Osteocyte (in vitro differentiated cells): ENCODE measurements around the gene LRIT3. TPM values are rescaled to one million over a fixed set of nuclear protein-coding genes. Genes with fewer than 3 reads are reported as not detected.

Experiments
- DNase-seq: peaks from one replicate; pipeline ENCODE4 v3.0.0; 2021; ENCODE audit warnings: mixed read lengths; ENCODE audit not compliant: unreplicated experiment; ENCODE audit errors: extremely low spot score
- H3K27ac Mint-ChIP-seq: one replicate; pipeline ENCODE4 v1.8.0; 2021; ENCODE audit warnings: mild to moderate bottlenecking, mixed read lengths; ENCODE audit not compliant: unreplicated experiment
- H3K27me3 Mint-ChIP-seq: one replicate; pipeline ENCODE4 v1.8.0; 2021; ENCODE audit warnings: mixed read lengths; ENCODE audit not compliant: unreplicated experiment
- H3K36me3 Mint-ChIP-seq: one replicate; pipeline ENCODE4 v1.8.0; 2021; ENCODE audit warnings: mixed read lengths; ENCODE audit not compliant: unreplicated experiment
- H3K4me1 Mint-ChIP-seq: one replicate; pipeline ENCODE4 v1.8.0; 2021; ENCODE audit warnings: mixed read lengths; ENCODE audit not compliant: unreplicated experiment
- H3K4me3 Mint-ChIP-seq: one replicate; pipeline ENCODE4 v1.8.0; 2021; ENCODE audit warnings: mild to moderate bottlenecking, moderate library complexity, mixed read lengths; ENCODE audit not compliant: unreplicated experiment
- H3K9me3 Mint-ChIP-seq: one replicate; pipeline ENCODE4 v1.8.0; 2021; ENCODE audit warnings: mixed read lengths; ENCODE audit not compliant: unreplicated experiment
- total RNA-seq: library from RNA; stranded (reverse); gene quantifications from 2 replicates; pipeline ENCODE4 v1.2.1, GENCODE V29; 2021
- TF ChIP-seq, protein P1 (sequence below): fragments of 200-600 bp; sonication (generic); IDR thresholded peaks from 2 replicates; pipeline ENCODE4 v1.5.0; 2021; ENCODE audit warnings: antibody characterized with exemption, mild to moderate bottlenecking, moderate library complexity

Gene LRIT3
- total RNA-seq, 1 donor from 2014 or later = 0.08 TPM

DNA sequence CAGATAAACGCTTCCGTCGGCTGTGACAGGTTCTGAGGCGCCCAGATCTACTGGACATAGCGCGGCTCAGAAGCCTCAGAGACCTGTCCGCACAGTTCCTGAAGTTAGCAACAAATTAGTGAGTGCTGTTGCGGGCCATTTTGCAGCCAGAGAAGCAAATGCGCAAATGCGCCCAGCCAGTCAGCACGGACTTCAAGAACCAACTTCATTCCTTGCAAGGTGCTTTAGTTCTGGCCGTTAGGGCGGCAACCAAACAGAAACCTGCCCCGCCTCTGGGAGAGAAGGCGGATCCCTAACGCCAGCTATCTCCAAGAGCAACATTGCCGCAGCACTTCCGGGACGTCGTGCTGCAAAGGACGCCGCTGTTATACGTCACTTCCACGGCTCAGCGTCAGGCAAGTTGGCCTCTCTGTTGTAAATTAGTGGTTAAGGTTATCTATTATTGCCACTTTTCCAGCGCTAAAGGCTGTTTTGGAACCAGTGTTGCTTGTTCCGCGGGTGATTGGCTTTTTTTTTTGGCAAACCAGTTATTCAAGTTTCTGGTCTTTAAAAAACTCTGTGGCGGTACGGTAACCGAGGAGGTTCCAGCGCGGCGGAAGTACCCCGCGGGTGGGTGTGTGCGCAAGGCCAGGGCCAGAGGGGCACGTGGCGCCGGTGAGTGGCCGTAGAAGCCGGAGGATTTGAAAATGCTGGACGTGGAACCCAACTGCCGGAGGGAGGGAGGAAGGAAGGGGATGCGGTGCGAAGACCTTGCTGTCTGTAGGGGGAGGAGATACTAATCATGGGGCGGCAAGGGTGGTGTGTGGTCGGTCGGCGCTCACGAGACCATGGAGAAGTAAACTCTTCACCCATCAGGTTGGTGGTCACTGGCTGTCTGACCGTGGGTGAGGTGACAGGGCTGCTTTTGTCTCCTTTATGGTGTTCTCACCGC is 32.5 kb upstream of the LRIT3 start, which contains the start of gene GAR1:
GAR1 (plus strand) TSS at position 612 of the 931 bp plus-strand sequence. CDS start 403 bp downstream, outside the sequence.
- DNase-seq = peak; percentile 91
- Mint-ChIP-seq H3K27me3 (peaks cover 9% of the 10 kb centered on the region), H3K9me3 (no peaks in the 10 kb centered on the region), H3K4me3 (peak within 1 kb of the TSS; percentile 100), H3K4me1 (peaks cover 27% of the 10 kb centered on the region), H3K36me3 (peaks cover 7% of the 10 kb centered on the region), H3K27ac (peak within 1 kb of the TSS; percentile 96)
- TF ChIP-seq, protein P1, sequence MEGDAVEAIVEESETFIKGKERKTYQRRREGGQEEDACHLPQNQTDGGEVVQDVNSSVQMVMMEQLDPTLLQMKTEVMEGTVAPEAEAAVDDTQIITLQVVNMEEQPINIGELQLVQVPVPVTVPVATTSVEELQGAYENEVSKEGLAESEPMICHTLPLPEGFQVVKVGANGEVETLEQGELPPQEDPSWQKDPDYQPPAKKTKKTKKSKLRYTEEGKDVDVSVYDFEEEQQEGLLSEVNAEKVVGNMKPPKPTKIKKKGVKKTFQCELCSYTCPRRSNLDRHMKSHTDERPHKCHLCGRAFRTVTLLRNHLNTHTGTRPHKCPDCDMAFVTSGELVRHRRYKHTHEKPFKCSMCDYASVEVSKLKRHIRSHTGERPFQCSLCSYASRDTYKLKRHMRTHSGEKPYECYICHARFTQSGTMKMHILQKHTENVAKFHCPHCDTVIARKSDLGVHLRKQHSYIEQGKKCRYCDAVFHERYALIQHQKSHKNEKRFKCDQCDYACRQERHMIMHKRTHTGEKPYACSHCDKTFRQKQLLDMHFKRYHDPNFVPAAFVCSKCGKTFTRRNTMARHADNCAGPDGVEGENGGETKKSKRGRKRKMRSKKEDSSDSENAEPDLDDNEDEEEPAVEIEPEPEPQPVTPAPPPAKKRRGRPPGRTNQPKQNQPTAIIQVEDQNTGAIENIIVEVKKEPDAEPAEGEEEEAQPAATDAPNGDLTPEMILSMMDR = no peak

DNA sequence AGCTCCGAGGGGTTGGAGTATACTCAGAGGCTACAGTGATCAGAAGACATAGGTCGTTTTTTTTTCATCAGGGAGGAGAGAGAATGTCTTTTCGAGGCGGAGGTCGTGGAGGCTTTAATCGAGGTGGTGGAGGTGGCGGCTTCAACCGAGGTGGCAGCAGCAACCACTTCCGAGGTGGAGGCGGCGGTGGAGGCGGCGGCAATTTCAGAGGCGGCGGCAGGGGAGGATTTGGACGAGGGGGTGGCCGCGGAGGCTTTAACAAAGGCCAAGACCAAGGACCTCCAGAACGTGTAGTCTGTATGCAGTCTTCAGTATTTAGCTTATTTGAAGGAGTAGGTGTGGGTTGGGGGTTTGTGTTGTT is 31.8 kb upstream of the LRIT3 start:
- H3K9me3 Mint-ChIP-seq = no peaks in the 10 kb centered on the region
- H3K36me3 Mint-ChIP-seq = peaks cover 8% of the 10 kb centered on the region
- H3K4me3 Mint-ChIP-seq = peak overlapping the region; percentile 100
- no peak for DNase-seq
- TF ChIP-seq, protein P1 = no peak
- H3K4me1 Mint-ChIP-seq = peaks cover 27% of the 10 kb centered on the region
- H3K27me3 Mint-ChIP-seq = peaks cover 5% of the 10 kb centered on the region
- H3K27ac Mint-ChIP-seq = peak overlapping the region; percentile 96

DNA sequence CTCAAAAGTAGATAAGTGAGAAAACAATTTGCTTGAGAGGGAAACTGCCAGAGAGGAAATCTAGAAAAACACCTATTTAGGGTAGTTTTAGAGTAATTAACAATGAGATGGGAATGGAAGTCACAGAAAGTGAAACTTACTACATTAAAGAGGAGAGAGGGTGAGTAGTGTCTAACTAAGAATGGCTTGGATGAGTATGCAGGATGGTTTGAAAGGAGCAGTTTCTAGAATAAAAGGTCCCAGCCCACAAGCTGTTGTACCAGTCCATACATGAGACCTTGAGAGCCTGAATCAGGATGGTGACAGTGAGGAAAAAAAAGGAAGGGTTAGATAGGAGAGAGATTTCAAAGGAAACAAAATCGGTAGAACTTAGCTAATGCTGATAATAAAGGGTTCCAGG is 31.0 kb upstream of the LRIT3 start:
- no peak for DNase-seq
- Mint-ChIP-seq H3K4me1 (peaks cover 27% of the 10 kb centered on the region), H3K9me3 (no peaks in the 10 kb centered on the region), H3K27me3 (no peaks in the 10 kb centered on the region), H3K36me3 (peaks cover 9% of the 10 kb centered on the region), H3K4me3 (peak overlapping the region; percentile 100), H3K27ac (no peak overlapping the region)
- TF ChIP-seq, protein P1 = no peak

DNA sequence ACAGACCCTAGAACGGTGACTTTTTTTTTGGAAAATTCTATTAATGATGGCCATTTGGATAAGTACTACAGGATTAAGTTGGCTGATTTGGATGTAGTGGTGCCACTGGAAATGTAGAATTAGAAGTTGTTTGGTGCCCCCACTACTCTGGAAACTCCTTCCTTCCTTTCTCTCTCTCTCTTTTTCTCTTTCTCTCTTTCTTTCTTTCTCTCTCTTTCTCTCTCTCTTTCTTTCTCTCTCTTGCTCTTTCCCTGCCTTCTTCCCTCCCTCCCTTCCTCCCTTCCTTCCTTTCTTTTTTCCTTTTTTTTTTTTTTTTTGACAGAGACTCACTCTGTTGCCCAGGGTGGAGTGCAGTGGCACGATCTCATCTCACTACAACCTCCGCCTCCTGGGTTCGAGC is 29.6 kb upstream of the LRIT3 start:
- TF ChIP-seq, protein P1 = no peak
- Mint-ChIP-seq H3K4me3 (no peak overlapping the region), H3K4me1 (peaks cover 27% of the 10 kb centered on the region), H3K9me3 (no peaks in the 10 kb centered on the region), H3K27me3 (no peaks in the 10 kb centered on the region), H3K36me3 (peaks cover 13% of the 10 kb centered on the region), H3K27ac (no peak overlapping the region)
- DNase-seq = no peak

DNA sequence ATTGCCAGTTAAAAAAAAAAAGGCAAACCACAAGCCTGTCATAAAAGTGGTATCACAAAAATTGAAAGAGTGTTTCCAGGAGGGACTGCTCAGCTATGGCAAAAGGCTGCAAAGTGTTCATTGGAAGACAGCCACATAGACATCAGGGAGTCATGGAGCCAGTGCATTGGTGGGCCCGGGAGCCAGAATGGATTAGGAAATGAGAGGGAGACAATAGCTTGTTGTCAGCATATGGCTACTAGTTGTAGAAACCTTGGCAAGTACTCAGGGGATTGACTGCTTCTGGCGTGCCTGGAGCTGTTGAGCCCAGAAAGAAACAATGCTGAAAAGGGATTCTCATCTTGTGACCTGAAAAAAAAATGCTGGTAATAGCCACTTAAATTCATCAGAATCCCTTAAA is 27.3 kb upstream of the LRIT3 start:
- Mint-ChIP-seq H3K27ac (no peak overlapping the region), H3K9me3 (no peaks in the 10 kb centered on the region), H3K36me3 (peaks cover 22% of the 10 kb centered on the region), H3K4me1 (peaks cover 21% of the 10 kb centered on the region), H3K4me3 (no peak overlapping the region), H3K27me3 (no peaks in the 10 kb centered on the region)
- DNase-seq = no peak
- TF ChIP-seq, protein P1 = no peak
